Measurements from ENCODE around the gene PDCD11. TPM values are rescaled to one million over a fixed set of nuclear protein-coding genes. Genes with fewer than 3 reads are reported as not detected.
A peak's percentile ranks its signal among the peaks of the same experiment; 100 is the strongest.
"Not testable (repeated sequence)": the region's sequence is repeated elsewhere in the genome, so short reads cannot be mapped to it uniquely, and the experiment has no call there.

The PDCD11 gene, protein sequence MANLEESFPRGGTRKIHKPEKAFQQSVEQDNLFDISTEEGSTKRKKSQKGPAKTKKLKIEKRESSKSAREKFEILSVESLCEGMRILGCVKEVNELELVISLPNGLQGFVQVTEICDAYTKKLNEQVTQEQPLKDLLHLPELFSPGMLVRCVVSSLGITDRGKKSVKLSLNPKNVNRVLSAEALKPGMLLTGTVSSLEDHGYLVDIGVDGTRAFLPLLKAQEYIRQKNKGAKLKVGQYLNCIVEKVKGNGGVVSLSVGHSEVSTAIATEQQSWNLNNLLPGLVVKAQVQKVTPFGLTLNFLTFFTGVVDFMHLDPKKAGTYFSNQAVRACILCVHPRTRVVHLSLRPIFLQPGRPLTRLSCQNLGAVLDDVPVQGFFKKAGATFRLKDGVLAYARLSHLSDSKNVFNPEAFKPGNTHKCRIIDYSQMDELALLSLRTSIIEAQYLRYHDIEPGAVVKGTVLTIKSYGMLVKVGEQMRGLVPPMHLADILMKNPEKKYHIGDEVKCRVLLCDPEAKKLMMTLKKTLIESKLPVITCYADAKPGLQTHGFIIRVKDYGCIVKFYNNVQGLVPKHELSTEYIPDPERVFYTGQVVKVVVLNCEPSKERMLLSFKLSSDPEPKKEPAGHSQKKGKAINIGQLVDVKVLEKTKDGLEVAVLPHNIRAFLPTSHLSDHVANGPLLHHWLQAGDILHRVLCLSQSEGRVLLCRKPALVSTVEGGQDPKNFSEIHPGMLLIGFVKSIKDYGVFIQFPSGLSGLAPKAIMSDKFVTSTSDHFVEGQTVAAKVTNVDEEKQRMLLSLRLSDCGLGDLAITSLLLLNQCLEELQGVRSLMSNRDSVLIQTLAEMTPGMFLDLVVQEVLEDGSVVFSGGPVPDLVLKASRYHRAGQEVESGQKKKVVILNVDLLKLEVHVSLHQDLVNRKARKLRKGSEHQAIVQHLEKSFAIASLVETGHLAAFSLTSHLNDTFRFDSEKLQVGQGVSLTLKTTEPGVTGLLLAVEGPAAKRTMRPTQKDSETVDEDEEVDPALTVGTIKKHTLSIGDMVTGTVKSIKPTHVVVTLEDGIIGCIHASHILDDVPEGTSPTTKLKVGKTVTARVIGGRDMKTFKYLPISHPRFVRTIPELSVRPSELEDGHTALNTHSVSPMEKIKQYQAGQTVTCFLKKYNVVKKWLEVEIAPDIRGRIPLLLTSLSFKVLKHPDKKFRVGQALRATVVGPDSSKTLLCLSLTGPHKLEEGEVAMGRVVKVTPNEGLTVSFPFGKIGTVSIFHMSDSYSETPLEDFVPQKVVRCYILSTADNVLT (N-terminal part only)
- polyA plus RNA-seq (ENCODE audit: insufficient read length) = 24.6 TPM

DNA sequence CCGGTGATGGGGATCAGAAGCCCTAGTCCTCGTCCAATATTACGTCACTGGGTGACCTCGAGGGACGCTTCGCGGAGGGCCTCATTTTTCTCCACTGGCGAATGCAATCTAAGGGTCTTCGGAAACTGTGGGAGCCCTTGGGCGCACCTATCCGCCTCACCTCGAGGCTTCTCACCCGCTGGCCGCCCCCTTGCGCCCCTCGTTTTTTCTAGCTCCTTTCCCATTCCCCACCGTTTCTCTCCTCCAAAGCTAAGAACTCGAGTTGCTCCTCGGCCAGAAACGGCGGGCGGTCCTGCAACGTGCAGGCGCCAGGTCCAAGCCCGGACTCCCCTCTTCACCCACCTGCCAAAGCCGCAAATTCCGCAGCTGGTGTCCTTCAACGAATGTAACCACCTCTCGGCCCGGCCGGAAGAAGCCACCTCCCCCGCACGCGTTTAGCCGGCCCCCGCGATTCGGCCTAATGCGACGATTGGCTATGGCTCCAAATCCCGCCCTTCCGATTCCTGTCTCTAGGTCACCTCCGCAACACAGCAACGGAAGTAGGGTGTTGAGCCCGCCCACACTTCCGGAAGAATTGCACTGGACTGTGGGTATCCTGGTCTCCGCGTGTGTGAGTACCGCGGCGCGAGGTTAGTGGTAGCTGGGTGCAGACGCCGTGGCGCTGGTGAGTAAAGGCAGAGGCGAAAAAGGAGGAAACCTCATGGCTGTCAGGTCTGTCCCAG is at the start of gene PDCD11, which contains the start of gene ATP5MK:
TSS of gene PDCD11 (plus strand) at position 560 of the 722 bp plus-strand sequence. CDS start 1,801 bp downstream, outside the sequence.
TSS of gene ATP5MK (minus strand) at position 409 of the 722 bp plus-strand sequence. CDS start 4,018 bp downstream, outside the sequence.
- DNase-seq (ENCODE audit: low read depth) = peak; percentile 97

DNA sequence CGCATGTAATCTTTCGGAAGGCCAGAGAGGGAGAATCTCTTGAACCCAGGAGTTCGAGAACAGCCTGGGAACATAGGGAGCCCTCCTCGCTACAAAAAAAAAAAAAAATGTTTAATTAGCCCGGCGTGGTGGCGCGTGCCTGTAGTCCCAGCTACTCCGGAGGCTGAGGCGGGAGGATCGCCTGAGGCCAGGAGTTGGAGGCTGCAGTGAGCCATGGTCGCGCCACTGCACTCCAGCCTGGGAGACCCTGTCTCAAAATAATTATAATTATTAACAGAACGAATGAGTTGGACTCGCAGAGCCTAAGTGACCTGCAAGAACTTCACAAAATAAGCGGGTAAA is 46.3 kb upstream of the PDCD11 start:
- no peak for DNase-seq (ENCODE audit: low read depth)

DNA sequence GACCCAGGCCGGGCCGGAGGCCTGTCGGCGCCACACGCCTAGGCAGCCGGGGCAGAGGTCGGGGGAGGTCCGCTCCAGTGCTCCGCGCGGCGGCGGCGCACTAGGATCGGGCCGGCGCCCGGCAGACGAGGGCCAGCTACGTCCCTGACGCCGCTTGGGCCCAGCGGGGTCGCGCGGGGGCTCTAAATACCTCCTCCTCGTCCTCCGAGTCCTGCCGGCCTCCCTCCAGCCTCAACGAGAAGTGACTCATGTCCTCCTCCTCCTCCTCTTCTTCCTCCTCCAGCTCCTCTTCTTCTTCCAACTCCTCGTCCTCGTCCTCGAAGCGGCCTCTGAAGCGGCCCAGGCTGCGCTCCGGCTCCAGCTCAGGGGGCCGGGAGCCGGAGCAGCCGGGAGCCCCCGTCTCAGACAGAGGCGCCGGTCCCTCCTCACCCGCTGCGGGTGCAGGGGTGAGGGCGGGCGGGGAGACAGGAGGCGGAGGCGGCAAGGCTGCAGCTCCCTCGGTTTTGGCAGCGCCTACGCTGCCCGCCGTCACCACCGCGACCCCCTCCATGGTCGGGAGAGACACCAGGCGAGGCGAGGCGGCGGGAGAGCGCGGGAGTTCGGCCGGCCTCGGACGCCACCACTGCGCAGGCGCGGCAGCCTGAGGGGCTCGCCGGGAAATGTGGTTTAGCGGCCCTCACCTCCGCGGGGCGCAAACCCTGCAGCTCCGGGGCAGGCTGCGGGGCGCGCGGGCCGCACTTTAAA is 45.7 kb upstream of the PDCD11 start, which contains the start of gene PCGF6:
TSS of gene PCGF6 (minus strand) at position 624 of the 744 bp plus-strand sequence. CDS start at position 550, 74 bp downstream.
- DNase-seq (ENCODE audit: low read depth) = no peak

DNA sequence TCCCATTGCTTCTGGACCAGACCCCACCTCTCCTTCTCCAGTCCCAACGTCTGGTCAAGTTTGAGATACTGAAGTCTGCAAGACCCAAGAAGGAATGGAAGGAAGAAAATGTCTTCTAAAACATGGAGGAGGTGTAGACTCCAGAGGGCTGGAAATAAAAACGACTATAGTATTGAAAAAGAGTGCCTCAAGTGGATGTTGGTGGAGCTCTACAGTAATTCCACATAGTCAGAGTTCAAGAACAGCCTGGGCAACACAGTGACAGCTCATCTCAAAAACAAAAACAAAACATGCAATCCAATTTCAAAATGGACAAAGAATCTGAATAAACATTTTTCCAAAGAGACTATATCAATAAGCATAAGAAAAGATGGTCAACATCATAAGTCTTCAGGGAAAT is 43.1 kb upstream of the PDCD11 start:
- DNase-seq (ENCODE audit: low read depth) = no peak

DNA sequence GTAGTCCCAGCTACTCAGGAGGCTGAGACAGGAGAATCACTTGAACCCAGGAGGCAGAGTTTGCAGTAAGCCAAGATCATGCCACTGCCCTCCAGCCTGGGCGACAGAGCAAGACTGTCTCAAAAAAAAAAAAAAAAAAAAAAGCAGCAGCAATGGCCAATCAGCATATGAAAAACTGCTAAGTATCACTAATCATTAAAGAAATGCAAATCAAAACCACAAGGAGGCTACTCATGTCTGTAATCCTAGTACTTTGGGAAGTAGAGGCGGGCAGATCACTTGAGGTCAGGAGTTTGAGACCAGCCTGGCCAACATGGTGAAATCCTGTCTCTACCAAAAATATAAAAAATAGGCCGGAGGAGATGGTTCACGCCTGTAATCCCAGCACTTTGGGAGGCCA is 41.9 kb upstream of the PDCD11 start:
- DNase-seq (ENCODE audit: low read depth) = not testable (repeated sequence)

GRCh38 chr10:103355906-103356599 is 40.4 kb upstream of the PDCD11 start:
- DNase-seq (ENCODE audit: low read depth) = no peak

- not testable (repeated sequence) for DNase-seq (ENCODE audit: low read depth)
These were observed 36.9 kb upstream of the PDCD11 start for GRCh38 chr10:103359493-103359892.

GRCh38 chr10:103360791-103361190 is 35.6 kb upstream of the PDCD11 start:
- not testable (repeated sequence) for DNase-seq (ENCODE audit: low read depth)

DNA sequence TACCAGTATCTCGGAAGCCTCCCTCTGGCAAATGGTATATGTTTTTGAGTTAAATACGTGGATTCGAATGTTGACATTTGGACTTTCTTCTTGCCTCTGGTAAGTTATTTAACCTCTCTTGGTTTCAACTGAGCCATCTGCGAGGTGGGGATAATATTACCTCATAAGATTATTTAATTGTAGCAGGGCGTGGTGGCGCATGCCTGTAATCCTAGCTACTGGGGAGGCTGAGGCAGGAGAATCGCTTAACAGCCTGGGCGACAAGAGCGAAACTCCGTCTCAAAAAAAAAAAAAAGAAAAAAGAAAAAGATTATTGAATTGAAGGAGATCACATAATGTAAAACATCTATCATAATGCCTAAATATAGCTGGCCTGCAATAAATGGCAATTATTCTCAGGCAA is 29.0 kb upstream of the PDCD11 start:
- DNase-seq (ENCODE audit: low read depth) = no peak

- DNase-seq (ENCODE audit: low read depth) = peak; percentile 96
These were observed 28.5 kb upstream of the PDCD11 start, which contains the start of gene TAF5 for GRCh38 chr10:103367782-103368518. TSS of gene TAF5 (plus strand) at chr10:103367976. CDS start at chr10:103367990, 14 bp downstream.

- DNase-seq (ENCODE audit: low read depth) = no peak
These were observed 22.9 kb upstream of the PDCD11 start for GRCh38 chr10:103373544-103373943.

GRCh38 chr10:103374263-103374662 is 22.2 kb upstream of the PDCD11 start:
- no peak for DNase-seq (ENCODE audit: low read depth)

DNA sequence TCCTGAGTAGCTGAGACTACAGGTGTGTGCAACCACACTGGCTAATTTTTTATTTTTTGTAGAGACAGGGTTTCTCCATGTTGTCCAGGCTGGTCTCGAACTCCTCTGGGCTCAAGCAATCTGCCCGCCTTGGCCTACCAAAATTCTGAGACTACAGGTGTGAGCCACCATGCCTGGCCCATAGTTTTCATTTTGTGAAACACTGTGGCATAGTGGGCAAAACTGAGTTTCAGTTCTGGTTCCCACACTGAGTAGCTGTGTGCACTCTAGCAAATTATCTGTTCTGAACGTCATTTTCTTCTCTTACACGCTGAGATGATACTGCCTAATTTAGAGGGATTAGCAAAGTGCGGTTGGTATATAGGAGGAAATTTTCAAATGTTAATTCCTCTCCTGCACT is 13.7 kb upstream of the PDCD11 start:
- no peak for DNase-seq (ENCODE audit: low read depth)

GRCh38 chr10:103394180-103394579 is 2.2 kb upstream of the PDCD11 start:
- DNase-seq (ENCODE audit: low read depth) = no peak

- DNase-seq (ENCODE audit: low read depth) = no peak
These were observed 716 bp upstream of the PDCD11 start for GRCh38 chr10:103395754-103396066.

DNA sequence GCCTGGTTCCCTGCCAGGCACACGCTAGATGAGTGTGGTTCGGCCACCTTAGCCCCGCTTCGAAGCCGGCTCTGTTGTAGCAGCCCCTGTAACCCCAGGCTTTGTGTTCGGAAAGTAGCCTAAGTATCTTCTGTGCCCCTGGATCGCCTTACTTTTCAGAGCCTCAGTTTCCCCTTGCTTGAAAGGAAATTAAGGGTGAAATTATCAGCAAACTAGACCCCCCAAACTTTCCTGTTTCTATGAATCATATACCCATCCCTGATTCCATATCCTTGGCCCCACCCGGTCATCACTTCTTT is 312 bp downstream of the PDCD11 start:
- no peak for DNase-seq (ENCODE audit: low read depth)

DNA sequence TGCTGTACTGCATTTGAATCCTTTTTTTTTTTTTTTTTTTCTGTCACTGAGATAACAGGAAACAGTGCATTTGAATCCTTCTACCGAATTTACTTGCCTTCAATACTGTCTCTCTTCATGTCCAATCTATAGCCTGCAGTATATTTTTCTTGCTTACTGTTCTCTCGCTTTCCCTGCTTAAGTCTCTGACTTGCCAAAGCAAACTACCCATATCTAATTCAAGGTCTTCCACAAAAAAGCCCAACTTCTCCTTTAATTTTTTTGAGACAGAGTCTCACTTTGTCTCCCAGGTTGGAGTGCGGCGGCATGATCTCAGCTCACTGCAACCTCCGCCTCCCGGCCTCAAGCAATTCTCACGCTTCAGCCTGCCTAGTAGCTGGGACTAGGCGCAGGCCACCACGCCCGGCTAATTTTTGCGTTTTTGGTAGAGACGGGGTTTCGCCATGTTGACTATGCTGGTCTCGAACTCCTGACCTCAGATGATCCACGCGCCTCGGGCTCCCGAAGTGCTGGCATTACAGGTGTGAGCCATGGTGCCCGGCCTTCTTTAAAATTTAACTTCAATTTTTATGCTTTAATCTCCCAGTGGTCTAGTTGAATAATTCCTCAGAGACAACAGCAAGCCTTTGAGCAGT is 882 bp downstream of the PDCD11 start:
- no peak for DNase-seq (ENCODE audit: low read depth)

GRCh38 chr10:103413564-103413963 is 17.1 kb downstream of the PDCD11 start:
- no peak for DNase-seq (ENCODE audit: low read depth)

DNA sequence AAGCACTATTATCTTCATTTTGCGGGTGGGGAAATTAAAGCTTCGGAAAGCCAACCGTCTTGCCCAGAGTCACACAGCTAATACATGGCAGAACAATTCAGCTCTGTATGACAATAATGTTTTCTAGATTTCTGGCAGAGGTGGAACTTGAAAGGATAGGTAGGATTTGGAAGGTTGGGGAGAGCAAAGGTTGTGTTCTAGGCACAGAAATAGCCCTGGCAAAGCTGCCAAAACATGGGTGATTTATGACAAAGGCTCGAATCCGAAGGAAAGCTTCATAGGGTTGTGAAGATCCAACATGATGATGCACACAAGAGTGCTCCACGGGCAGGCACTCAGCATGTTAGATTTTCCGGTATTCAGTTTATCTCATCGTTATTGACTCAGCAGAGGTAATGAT is 19.2 kb downstream of the PDCD11 start:
- DNase-seq (ENCODE audit: low read depth) = no peak

All from forelimb muscle (tissue), 1 donor.